ENCODE measurements around the gene EPN1. TPM values are rescaled to one million over a fixed set of nuclear protein-coding genes. Genes with fewer than 3 reads are reported as not detected.

The EPN1 gene
- polyA plus RNA-seq, 1 of the 3 experiments (the other 2 are of a cell fraction) = 134 TPM

DNA sequence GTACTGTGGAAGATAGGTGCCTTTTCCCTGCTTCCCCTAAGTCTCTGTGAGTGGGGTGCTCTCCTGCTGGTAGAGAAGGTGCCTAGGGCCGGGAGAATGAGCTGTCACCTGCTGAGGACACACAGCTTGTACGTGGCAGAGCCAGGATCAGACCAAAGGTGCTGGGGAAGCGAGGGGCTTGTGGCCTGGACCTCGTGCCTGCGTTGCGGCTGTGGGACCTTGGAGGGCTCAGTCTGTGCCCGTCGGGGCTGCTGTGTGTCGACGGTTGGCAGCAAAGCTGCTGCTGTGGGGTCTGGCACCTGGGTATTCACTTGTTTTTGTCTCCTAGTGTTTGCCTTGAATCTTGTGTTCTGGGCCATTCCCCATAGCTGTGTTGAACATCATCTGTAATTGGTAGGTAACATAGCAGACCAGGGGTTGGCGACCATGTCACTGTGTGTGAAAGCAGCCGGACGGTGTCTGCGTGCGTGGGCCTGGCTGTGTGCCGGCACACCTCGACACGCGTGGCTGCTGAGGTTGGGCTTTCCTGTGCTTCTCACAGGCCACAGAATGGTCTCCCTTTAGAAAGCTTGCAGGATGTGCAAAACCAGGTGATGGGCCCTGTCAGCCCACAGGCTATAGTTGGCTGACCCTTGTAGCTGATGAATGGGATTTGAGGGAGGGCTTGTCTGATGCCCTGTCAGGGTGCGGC, 11.0 kb upstream of the EPN1 start:
- H3K27me3 ChIP-seq (ENCODE audit: insufficient read depth) = no peaks in the 10 kb centered on the region
- no peaks in the 10 kb centered on the region for H3K9me3 ChIP-seq
- no peak overlapping the region for H2AFZ ChIP-seq (ENCODE audit: low read depth)
- POLR2A ChIA-PET = no interaction called here
- CTCF ChIA-PET = interaction anchor here (0.8 to 2.2 kb wide), 5 partner anchors 7 to 33 kb away, joined by 3 to 9 read pairs (median 4); partner anchors contain the start of gene CCDC106
- peaks cover 93% of the 10 kb centered on the region for H3K79me2 ChIP-seq (ENCODE audit: insufficient read depth)
- H3K9me2 ChIP-seq = no peaks in the 10 kb centered on the region
- TF ChIP-seq NFIC (IDR thresholded peaks at IDR 0.05; ENCODE audit: borderline replicate concordance) (no peak), JUND (IDR thresholded peaks at IDR 0.05) (no peak), RCOR1 (IDR thresholded peaks at IDR 0.05; ENCODE audit: low read length) (no peak), ZBTB33 (IDR thresholded peaks at IDR 0.05; ENCODE audit: borderline replicate concordance, low read depth) (no peak), MXI1 (IDR thresholded peaks at IDR 0.05; ENCODE audit: low read depth, low read length) (no peak), GABPA (IDR thresholded peaks at IDR 0.05; ENCODE audit: low read depth) (no peak), SIN3A (IDR thresholded peaks at IDR 0.05; ENCODE audit: borderline replicate concordance, low read depth, low read length) (no peak), USF1 (IDR thresholded peaks at IDR 0.05; ENCODE audit: borderline replicate concordance, low read depth) (no peak), CHD2 (IDR thresholded peaks at IDR 0.05; ENCODE audit: low read length, partially characterized antibody) (no peak), EP300 (IDR thresholded peaks at IDR 0.05; ENCODE audit: borderline replicate concordance in 1 of 2, low read depth in 1 of 2, low read length in 1 of 2) (no peak), CTCF (IDR thresholded peaks at IDR 0.05) (no peak), SMC3 (IDR thresholded peaks at IDR 0.05; ENCODE audit: low read depth, low read length) (no peak), TEAD4 (IDR thresholded peaks at IDR 0.05; ENCODE audit: borderline replicate concordance, insufficient read depth) (no peak), FOXM1 (IDR thresholded peaks at IDR 0.05; ENCODE audit: low read depth) (no peak), RXRA (IDR thresholded peaks at IDR 0.05; ENCODE audit: borderline replicate concordance, low read depth) (no peak)
- TF ChIP-seq, protein P1, sequence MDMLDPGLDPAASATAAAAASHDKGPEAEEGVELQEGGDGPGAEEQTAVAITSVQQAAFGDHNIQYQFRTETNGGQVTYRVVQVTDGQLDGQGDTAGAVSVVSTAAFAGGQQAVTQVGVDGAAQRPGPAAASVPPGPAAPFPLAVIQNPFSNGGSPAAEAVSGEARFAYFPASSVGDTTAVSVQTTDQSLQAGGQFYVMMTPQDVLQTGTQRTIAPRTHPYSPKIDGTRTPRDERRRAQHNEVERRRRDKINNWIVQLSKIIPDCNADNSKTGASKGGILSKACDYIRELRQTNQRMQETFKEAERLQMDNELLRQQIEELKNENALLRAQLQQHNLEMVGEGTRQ (IDR thresholded peaks at IDR 0.05; ENCODE audit: borderline replicate concordance, low read depth, low read length) = no peak
- TF ChIP-seq, protein P2, sequence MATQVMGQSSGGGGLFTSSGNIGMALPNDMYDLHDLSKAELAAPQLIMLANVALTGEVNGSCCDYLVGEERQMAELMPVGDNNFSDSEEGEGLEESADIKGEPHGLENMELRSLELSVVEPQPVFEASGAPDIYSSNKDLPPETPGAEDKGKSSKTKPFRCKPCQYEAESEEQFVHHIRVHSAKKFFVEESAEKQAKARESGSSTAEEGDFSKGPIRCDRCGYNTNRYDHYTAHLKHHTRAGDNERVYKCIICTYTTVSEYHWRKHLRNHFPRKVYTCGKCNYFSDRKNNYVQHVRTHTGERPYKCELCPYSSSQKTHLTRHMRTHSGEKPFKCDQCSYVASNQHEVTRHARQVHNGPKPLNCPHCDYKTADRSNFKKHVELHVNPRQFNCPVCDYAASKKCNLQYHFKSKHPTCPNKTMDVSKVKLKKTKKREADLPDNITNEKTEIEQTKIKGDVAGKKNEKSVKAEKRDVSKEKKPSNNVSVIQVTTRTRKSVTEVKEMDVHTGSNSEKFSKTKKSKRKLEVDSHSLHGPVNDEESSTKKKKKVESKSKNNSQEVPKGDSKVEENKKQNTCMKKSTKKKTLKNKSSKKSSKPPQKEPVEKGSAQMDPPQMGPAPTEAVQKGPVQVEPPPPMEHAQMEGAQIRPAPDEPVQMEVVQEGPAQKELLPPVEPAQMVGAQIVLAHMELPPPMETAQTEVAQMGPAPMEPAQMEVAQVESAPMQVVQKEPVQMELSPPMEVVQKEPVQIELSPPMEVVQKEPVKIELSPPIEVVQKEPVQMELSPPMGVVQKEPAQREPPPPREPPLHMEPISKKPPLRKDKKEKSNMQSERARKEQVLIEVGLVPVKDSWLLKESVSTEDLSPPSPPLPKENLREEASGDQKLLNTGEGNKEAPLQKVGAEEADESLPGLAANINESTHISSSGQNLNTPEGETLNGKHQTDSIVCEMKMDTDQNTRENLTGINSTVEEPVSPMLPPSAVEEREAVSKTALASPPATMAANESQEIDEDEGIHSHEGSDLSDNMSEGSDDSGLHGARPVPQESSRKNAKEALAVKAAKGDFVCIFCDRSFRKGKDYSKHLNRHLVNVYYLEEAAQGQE (IDR thresholded peaks at IDR 0.05; ENCODE audit: low read depth, low read length) = no peak
- TF ChIP-seq, protein P3, sequence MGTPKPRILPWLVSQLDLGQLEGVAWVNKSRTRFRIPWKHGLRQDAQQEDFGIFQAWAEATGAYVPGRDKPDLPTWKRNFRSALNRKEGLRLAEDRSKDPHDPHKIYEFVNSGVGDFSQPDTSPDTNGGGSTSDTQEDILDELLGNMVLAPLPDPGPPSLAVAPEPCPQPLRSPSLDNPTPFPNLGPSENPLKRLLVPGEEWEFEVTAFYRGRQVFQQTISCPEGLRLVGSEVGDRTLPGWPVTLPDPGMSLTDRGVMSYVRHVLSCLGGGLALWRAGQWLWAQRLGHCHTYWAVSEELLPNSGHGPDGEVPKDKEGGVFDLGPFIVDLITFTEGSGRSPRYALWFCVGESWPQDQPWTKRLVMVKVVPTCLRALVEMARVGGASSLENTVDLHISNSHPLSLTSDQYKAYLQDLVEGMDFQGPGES (IDR thresholded peaks at IDR 0.05; ENCODE audit: low read depth, low read length) = no peak
- DNase-seq = no peak
- no peak overlapping the region for H3K4me2 ChIP-seq
- H4K20me1 ChIP-seq (ENCODE audit: insufficient read depth) = peaks cover 86% of the 10 kb centered on the region
- H3K4me3 ChIP-seq (ENCODE audit: low read depth in 2 of 2, low read length in 1 of 2) = no peak overlapping the region
- peaks cover 25 to 75% of the 10 kb centered on the region in 2 experiments for H3K36me3 ChIP-seq (replicated peaks in 1 of 2; ENCODE audit: control insufficient read depth in 1 of 2, insufficient read depth in 2 of 2, low read length in 1 of 2)
- WGBS (ENCODE audit: low lambda C conversion rate) = 93% methylated on average over 18 of the region's 20 CpGs
- no peak overlapping the region for H3K27ac ChIP-seq (ENCODE audit: low read depth in 2 of 2, low read length in 1 of 2)
- H3K9ac ChIP-seq = no peak overlapping the region
- H3F3A ChIP-seq (replicated peaks; ENCODE audit: insufficient read depth) = no peaks in the 10 kb centered on the region
- H3K4me1 ChIP-seq (ENCODE audit: control insufficient read depth in 1 of 2, insufficient read depth in 2 of 2, low read depth in 1 of 2, low read length in 1 of 2) = no peaks in the 10 kb centered on the region; a peak in 1 of 4 replicates

Data from SK-N-SH (cell line).